DOHH2 (cell line): Measurements from ENCODE around the gene ZFP92.

Experiments
- H3F3A ChIP-seq: fragments of 200-600 bp; sonication (generic), shearing (Covaris generic); 2 replicates; pipeline ENCODE4 v1.6.0; 2016; ENCODE audit warnings: antibody characterized with exemption, mild to moderate bottlenecking; ENCODE audit not compliant: control insufficient read depth, insufficient read depth
- H3K27ac ChIP-seq: fragments of 200-600 bp; sonication (generic); 2 replicates; pipeline ENCODE4 v1.5.1; 2014; ENCODE audit warnings: low read depth, mild to moderate bottlenecking, low read length, moderate library complexity
- H3K27me3 ChIP-seq: fragments of 200-600 bp; sonication (generic); 2 replicates; pipeline ENCODE4 v1.6.1; 2014; ENCODE audit warnings: mild to moderate bottlenecking, low read length, mixed read lengths; ENCODE audit not compliant: control insufficient read depth
- H3K36me3 ChIP-seq: fragments of 200-600 bp; sonication (generic); 2 replicates; pipeline ENCODE4 v1.6.1; 2014; ENCODE audit warnings: mild to moderate bottlenecking, low read length, moderate library complexity, mixed read lengths; ENCODE audit not compliant: control insufficient read depth
- H3K4me1 ChIP-seq: fragments of 200-600 bp; sonication (generic); 2 replicates; pipeline ENCODE4 v1.6.1; 2014; ENCODE audit warnings: mild to moderate bottlenecking, low read length, mixed read lengths; ENCODE audit not compliant: control insufficient read depth
- H3K4me2 ChIP-seq: fragments of 200-600 bp; sonication (generic); 2 replicates; pipeline ENCODE4 v1.6.0; 2014; ENCODE audit warnings: mild to moderate bottlenecking, low read length, moderate library complexity
- H3K4me3 ChIP-seq: fragments of 200-600 bp; sonication (generic); 2 replicates; pipeline ENCODE4 v1.5.1; 2014; ENCODE audit warnings: mild to moderate bottlenecking, low read length, mixed read lengths
- H3K79me2 ChIP-seq: fragments of 200-600 bp; sonication (generic); 2 replicates; pipeline ENCODE4 v1.6.1; 2014; ENCODE audit warnings: mild to moderate bottlenecking, low read length, mixed read lengths; ENCODE audit not compliant: control insufficient read depth
- H3K9me2 ChIP-seq: fragments of 200-600 bp; sonication (generic); replicated peaks from 2 replicates; pipeline ENCODE4 v1.6.1; 2014; ENCODE audit warnings: mild to moderate bottlenecking, low read length, mixed read lengths; ENCODE audit not compliant: control insufficient read depth
- H3K9me3 ChIP-seq: fragments of 200-600 bp; sonication (generic); 2 replicates; pipeline ENCODE4 v1.6.1; 2014; ENCODE audit warnings: antibody characterized with exemption, low read length, mixed read lengths; ENCODE audit not compliant: control insufficient read depth, insufficient read depth
- H4K20me1 ChIP-seq: fragments of 200-600 bp; sonication (generic); 2 replicates; pipeline ENCODE4 v1.6.0; 2014; ENCODE audit warnings: low read depth, mild to moderate bottlenecking, antibody characterized with exemption, low read length, moderate library complexity; ENCODE audit not compliant: control insufficient read depth, insufficient read depth
- EZH2phosphoT487 ChIP-seq: fragments of 200-600 bp; sonication (generic); IDR thresholded peaks from 2 replicates; pipeline ENCODE4 v1.6.1; 2017; ENCODE audit warnings: borderline replicate concordance, mild to moderate bottlenecking, antibody characterized with exemption, low read length, moderate library complexity, mixed read lengths
- TF ChIP-seq, protein P1 (sequence below): fragments of 200-600 bp; sonication (generic); IDR thresholded peaks from one replicate; pipeline ENCODE4 v1.5.1; 2014; ENCODE audit warnings: antibody characterized with exemption, mild to moderate bottlenecking, low read depth, low read length; ENCODE audit not compliant: poor library complexity, severe bottlenecking

ZFP92 gene

DNA sequence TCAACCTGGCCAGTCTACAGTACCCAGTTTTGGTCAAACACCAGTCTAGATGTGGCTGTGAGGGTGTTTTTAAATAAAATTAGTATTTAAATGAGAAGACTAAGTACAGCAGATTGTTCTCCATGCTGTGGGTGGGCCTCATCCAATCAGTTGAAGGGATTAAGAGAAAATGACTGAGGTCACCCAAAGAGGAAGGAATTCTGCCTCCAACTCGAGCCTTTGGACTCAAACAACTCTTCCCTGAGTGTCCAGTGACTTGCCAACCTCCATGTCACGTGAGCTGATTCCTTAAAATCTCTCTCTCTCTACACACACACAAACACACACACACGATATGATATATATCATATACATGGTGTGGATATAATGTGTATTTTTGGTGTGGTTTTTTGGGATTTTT, 24.6 kb downstream of the ZFP92 start:
- Histone ChIP-seq H3K27ac (no peak overlapping the region), H3K36me3 (no peaks in the 10 kb centered on the region), H3K4me1 (no peaks in the 10 kb centered on the region), H3K4me2 (no peak overlapping the region), H4K20me1 (no peaks in the 10 kb centered on the region), H3F3A (no peaks in the 10 kb centered on the region), H3K79me2 (no peaks in the 10 kb centered on the region), H3K4me3 (no peak overlapping the region), H3K27me3 (no peaks in the 10 kb centered on the region), H3K9me2 (no peaks in the 10 kb centered on the region), H3K9me3 (no peaks in the 10 kb centered on the region)
- TF ChIP-seq EZH2phosphoT487: no peak
- TF ChIP-seq, protein P1, sequence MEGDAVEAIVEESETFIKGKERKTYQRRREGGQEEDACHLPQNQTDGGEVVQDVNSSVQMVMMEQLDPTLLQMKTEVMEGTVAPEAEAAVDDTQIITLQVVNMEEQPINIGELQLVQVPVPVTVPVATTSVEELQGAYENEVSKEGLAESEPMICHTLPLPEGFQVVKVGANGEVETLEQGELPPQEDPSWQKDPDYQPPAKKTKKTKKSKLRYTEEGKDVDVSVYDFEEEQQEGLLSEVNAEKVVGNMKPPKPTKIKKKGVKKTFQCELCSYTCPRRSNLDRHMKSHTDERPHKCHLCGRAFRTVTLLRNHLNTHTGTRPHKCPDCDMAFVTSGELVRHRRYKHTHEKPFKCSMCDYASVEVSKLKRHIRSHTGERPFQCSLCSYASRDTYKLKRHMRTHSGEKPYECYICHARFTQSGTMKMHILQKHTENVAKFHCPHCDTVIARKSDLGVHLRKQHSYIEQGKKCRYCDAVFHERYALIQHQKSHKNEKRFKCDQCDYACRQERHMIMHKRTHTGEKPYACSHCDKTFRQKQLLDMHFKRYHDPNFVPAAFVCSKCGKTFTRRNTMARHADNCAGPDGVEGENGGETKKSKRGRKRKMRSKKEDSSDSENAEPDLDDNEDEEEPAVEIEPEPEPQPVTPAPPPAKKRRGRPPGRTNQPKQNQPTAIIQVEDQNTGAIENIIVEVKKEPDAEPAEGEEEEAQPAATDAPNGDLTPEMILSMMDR: no peak

DNA sequence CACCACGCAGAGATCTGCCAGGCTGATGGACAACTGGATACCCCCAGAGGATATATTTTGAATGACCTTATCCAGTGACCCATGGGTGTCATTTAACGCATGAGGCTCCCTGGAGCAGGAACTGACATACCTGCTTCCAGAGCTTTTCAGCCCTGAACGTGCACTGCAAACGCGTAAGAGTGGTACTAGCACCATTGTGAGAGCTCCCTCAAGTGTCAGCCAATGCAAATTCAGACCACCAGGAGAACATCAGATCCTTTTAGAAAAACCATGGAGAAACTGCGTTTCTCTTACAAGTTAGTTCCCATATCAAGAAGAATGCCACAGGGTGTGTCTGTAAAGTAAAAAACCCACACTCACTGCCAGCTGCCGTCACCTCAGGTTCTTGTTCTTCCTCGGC, 27.3 kb downstream of the ZFP92 start:
- H3K9me3 ChIP-seq: no peaks in the 10 kb centered on the region
- no peak for TF ChIP-seq EZH2phosphoT487
- TF ChIP-seq, protein P1: peak; percentile 28
- H3K79me2 ChIP-seq: no peaks in the 10 kb centered on the region
- no peak overlapping the region for H3K27ac ChIP-seq
- no peaks in the 10 kb centered on the region for H3K36me3 ChIP-seq
- no peak overlapping the region for H3K4me3 ChIP-seq
- no peaks in the 10 kb centered on the region for H3F3A ChIP-seq
- no peaks in the 10 kb centered on the region for H3K27me3 ChIP-seq
- H3K4me2 ChIP-seq: no peak overlapping the region
- H3K9me2 ChIP-seq: no peaks in the 10 kb centered on the region
- no peaks in the 10 kb centered on the region for H4K20me1 ChIP-seq
- H3K4me1 ChIP-seq: no peaks in the 10 kb centered on the region

DNA sequence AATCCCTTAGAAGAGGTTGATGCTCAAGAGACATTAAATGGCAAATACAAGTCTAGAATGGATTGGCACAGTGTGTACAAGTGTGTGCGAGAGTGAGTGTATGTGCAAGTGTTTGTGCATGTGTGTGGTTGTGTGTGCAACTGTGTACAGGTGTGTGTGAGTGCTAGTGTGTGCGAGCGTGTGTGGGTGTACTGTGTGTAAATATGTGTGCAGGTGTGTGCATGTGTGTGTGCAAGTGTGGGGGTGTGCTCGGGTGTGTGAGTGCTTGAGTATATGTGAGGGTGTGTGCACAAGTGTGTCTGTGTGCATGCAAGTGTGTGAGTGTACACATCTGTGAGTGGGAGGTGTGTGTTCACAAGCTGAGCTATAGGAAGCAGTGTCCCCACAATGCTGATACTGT, 28.7 kb downstream of the ZFP92 start:
- H3K4me2 ChIP-seq: no peak overlapping the region
- no peaks in the 10 kb centered on the region for H3K4me1 ChIP-seq
- no peaks in the 10 kb centered on the region for H3K79me2 ChIP-seq
- H3K27me3 ChIP-seq: no peaks in the 10 kb centered on the region
- H3K4me3 ChIP-seq: no peak overlapping the region
- H3K36me3 ChIP-seq: no peaks in the 10 kb centered on the region
- no peaks in the 10 kb centered on the region for H3K9me2 ChIP-seq
- no peaks in the 10 kb centered on the region for H4K20me1 ChIP-seq
- TF ChIP-seq, protein P1: no peak
- no peak for TF ChIP-seq EZH2phosphoT487
- no peaks in the 10 kb centered on the region for H3K9me3 ChIP-seq
- H3F3A ChIP-seq: no peaks in the 10 kb centered on the region
- H3K27ac ChIP-seq: no peak overlapping the region

DNA sequence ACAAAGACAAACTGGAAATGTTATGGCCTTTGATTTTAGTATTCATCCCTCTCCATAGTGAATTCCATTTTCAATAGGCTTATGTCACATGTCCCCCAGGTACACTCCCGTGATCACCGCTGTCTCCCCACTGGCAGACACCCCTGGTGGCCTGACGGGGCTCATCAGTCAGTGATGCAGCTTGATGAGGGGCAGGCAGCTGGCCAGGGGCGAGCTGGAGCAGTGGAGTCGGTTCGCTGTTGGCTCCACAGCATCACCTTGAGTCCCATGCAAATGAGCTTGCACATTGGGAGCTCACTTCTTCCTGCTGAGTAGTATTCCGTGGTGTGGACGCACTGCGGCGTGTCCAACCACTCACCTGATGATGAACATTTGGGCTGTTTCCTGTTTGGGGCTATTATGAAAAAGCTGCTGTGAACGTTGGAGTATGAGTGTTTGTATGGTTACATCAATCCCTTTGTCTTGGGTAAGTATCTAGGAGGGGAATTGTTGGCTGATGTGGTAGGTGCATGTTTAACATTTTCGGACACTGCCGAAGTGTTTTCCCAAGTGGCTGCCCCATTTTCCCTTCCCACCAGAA, 29.4 kb downstream of the ZFP92 start:
- no peaks in the 10 kb centered on the region for H3K36me3 ChIP-seq

More for the DNA sequence above, 29.4 kb downstream of the ZFP92 start:
- Histone ChIP-seq H3K27ac (no peak overlapping the region), H4K20me1 (no peaks in the 10 kb centered on the region), H3K9me2 (no peaks in the 10 kb centered on the region), H3K4me1 (no peaks in the 10 kb centered on the region), H3K79me2 (no peaks in the 10 kb centered on the region), H3F3A (no peaks in the 10 kb centered on the region), H3K4me3 (no peak overlapping the region), H3K4me2 (no peak overlapping the region), H3K9me3 (no peaks in the 10 kb centered on the region), H3K27me3 (no peaks in the 10 kb centered on the region)
- no peak for TF ChIP-seq EZH2phosphoT487
- TF ChIP-seq, protein P1: no peak
